WERI-Rb-1 (cell line): ENCODE measurements around the gene ZNF343.

ENCODE experiments used
- DNase-seq: peaks from one replicate; pipeline ENCODE4 v3.0.0-alpha.2; 2020
- H3K27ac ChIP-seq: fragments of 250-450 bp; sonication (Bioruptor Pico); 2 replicates; pipeline ENCODE4 v1.5.1; 2020; ENCODE audit warnings: mild to moderate bottlenecking, moderate library complexity
- H3K27me3 ChIP-seq: fragments of 250-450 bp; sonication (Bioruptor Pico); 2 replicates; pipeline ENCODE4 v1.5.1; 2021; ENCODE audit warnings: mild to moderate bottlenecking, low read depth, moderate library complexity; ENCODE audit not compliant: insufficient read depth, severe bottlenecking
- H3K36me3 ChIP-seq: fragments of 250-450 bp; sonication (Bioruptor Pico); 2 replicates; pipeline ENCODE4 v1.5.1; 2020; ENCODE audit warnings: mild to moderate bottlenecking, moderate library complexity
- H3K4me3 ChIP-seq: 2 replicates; pipeline ENCODE4 v1.5.1; 2011; ENCODE audit warnings: low read depth, mild to moderate bottlenecking, control low read depth, low read length
- H3K9me3 ChIP-seq: fragments of 250-450 bp; sonication (Bioruptor Pico); 2 replicates; pipeline ENCODE4 v1.5.1; 2021; ENCODE audit warnings: mild to moderate bottlenecking, moderate library complexity; ENCODE audit not compliant: severe bottlenecking
- TF ChIP-seq, protein P1 (sequence below): IDR thresholded peaks from 2 replicates; pipeline ENCODE4 v1.5.1; 2011; ENCODE audit warnings: low read depth, mild to moderate bottlenecking, control low read depth, inconsistent platforms, low read length

ZNF343 gene

DNA sequence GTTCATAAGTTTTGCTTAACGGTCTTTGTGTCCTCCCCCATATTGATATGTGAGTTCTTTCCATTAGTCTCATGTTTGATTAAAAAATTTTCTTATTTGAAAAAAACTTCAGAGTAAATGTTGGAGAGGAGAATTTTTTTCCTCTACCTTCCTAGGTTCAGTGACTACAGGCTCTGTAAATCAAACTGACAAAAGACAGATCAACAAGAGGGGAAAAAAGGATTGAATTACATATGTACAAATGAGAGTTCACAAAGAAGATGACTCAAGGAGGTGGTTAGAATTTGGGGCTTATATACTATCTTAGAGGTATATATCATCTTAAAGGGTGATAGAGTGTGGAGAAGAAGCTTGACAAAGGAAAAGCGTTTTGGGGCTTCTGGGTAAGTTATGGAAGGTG lies 33.2 kb upstream of the ZNF343 start:
- Histone ChIP-seq H3K27me3 (no peaks in the 10 kb centered on the region), H3K36me3 (no peaks in the 10 kb centered on the region), H3K9me3 (no peaks in the 10 kb centered on the region), H3K27ac (no peak overlapping the region), H3K4me3 (no peak overlapping the region)
- DNase-seq: no peak
- TF ChIP-seq, protein P1, sequence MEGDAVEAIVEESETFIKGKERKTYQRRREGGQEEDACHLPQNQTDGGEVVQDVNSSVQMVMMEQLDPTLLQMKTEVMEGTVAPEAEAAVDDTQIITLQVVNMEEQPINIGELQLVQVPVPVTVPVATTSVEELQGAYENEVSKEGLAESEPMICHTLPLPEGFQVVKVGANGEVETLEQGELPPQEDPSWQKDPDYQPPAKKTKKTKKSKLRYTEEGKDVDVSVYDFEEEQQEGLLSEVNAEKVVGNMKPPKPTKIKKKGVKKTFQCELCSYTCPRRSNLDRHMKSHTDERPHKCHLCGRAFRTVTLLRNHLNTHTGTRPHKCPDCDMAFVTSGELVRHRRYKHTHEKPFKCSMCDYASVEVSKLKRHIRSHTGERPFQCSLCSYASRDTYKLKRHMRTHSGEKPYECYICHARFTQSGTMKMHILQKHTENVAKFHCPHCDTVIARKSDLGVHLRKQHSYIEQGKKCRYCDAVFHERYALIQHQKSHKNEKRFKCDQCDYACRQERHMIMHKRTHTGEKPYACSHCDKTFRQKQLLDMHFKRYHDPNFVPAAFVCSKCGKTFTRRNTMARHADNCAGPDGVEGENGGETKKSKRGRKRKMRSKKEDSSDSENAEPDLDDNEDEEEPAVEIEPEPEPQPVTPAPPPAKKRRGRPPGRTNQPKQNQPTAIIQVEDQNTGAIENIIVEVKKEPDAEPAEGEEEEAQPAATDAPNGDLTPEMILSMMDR: no peak

DNA sequence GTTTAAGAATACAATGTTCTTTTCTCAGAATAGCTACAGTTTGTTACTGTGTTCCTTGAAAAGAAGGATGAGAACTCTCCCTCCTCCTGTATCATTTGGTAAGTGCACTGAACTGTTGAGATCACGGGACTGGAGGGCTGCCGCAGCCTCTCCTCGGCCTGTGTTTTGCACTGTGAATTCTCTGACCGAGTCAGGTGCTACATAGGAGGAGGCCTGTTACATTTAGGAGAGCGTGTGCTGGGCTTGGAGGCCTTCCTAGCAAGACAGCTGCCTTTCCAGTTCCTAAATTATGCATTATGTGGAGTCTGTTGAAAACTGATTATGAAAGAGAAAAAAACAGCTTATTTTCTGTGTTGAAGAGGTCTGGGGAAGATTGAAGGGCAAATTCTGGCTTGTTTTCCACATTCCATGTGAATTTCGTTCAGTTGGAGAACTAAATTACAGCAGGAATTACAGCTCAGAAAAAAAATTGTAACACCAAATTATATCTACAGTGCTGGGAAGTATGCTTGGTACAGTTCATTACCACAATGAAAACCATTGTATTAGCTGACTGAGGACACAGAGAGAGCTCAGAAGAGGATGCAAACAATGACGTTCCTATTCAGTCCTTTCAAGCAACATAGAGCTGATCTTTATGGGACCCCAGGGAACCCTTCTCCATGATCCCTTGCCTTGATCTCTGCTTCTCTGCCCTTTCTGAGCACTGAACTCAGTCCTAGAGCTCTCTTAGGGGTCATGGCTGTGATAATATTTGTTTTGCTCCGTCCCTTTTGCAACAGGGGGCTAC lies 30.4 kb upstream of the ZNF343 start:
- Histone ChIP-seq H3K27ac (no peak overlapping the region), H3K27me3 (no peaks in the 10 kb centered on the region)

DNA sequence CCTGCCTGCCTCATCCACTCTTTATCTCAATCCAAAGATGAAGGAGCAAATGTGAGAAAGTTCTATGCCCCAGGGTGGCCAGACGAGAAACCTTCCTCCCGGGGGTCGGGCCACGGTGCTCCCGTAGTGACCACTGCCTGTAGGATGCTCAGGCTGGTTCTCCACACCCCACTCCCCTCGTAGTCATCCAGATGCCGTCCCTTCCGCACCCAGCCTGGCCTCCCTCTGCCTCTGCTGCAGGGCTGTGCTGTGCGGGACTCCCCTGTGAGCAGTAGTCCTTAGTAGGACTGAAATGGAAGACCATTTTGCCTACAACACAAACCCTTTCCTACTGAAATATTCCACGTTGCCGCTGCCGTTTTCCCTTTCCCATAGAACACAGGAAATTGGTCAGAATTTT lies 29.6 kb upstream of the ZNF343 start:
- Histone ChIP-seq H3K4me3 (no peak overlapping the region), H3K36me3 (no peaks in the 10 kb centered on the region), H3K27me3 (no peaks in the 10 kb centered on the region), H3K9me3 (no peaks in the 10 kb centered on the region), H3K27ac (no peak overlapping the region)
- DNase-seq: no peak
- TF ChIP-seq, protein P1: no peak

More for the DNA sequence above, 30.4 kb upstream of the ZNF343 start:
- DNase-seq: no peak
- Histone ChIP-seq H3K4me3 (no peak overlapping the region), H3K36me3 (no peaks in the 10 kb centered on the region), H3K9me3 (no peaks in the 10 kb centered on the region)
- TF ChIP-seq, protein P1: no peak

DNA sequence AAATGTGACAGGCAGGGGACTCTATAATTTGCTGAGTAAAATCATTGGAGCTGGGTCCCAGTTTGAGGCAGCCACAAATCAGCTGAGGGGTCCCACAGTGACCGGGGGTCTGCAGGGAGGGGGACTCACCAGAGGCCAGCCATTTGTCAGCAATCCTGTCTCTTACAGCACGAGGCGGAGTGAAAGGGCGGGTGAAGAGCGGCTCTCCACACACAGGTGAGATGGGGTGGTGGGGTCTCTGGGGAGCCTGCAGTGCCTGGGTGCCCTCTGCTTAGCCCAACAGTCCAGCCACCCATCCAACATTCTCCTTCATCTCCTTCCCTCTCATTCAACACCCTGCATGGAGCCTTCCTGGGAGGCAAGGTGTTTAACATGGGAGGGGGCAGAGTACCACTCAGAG lies 28.4 kb upstream of the ZNF343 start:
- H3K27me3 ChIP-seq: no peaks in the 10 kb centered on the region
- no peaks in the 10 kb centered on the region for H3K36me3 ChIP-seq
- H3K27ac ChIP-seq: no peak overlapping the region
- H3K9me3 ChIP-seq: no peaks in the 10 kb centered on the region
- TF ChIP-seq, protein P1: no peak
- no peak for DNase-seq
- H3K4me3 ChIP-seq: no peak overlapping the region

DNA sequence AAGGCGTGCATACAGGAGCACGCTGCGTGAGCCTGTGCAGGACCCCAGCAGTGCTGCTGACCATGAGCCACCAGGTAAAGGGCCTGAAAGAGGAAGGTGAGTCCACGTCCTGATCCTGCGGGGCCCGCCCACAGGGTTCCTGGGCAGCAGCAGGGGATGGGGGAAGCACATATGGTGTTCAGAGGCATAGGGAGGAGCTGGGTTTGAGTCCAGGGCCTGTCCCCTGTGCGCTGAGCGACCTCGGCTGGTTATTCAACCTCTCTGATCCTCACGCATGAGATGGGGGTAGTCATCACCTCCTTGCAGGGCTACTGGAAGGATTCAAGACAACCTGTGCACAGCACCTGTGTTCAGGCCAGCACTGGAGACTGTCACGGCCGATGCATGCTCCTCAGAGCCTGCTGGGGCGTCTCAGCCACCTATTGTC lies 27.9 kb upstream of the ZNF343 start, which contains the start of gene TMC2:
Gene TMC2, plus strand, starts transcription at position 14 of the 427 bp plus-strand sequence. Its CDS starts 49 bp downstream, at position 63.
- Histone ChIP-seq H3K4me3 (no peak within 1 kb of the TSS), H3K36me3 (no peaks in the 10 kb centered on the region), H3K27ac (no peak within 1 kb of the TSS), H3K9me3 (no peaks in the 10 kb centered on the region), H3K27me3 (no peaks in the 10 kb centered on the region)
- TF ChIP-seq, protein P1: no peak
- DNase-seq: no peak
